ENCODE measurements around the gene RFPL1.
"Not testable (repeated sequence)": the region's sequence is repeated elsewhere in the genome, so short reads cannot be mapped to it uniquely, and the experiment has no call there.

Gene RFPL1

DNA sequence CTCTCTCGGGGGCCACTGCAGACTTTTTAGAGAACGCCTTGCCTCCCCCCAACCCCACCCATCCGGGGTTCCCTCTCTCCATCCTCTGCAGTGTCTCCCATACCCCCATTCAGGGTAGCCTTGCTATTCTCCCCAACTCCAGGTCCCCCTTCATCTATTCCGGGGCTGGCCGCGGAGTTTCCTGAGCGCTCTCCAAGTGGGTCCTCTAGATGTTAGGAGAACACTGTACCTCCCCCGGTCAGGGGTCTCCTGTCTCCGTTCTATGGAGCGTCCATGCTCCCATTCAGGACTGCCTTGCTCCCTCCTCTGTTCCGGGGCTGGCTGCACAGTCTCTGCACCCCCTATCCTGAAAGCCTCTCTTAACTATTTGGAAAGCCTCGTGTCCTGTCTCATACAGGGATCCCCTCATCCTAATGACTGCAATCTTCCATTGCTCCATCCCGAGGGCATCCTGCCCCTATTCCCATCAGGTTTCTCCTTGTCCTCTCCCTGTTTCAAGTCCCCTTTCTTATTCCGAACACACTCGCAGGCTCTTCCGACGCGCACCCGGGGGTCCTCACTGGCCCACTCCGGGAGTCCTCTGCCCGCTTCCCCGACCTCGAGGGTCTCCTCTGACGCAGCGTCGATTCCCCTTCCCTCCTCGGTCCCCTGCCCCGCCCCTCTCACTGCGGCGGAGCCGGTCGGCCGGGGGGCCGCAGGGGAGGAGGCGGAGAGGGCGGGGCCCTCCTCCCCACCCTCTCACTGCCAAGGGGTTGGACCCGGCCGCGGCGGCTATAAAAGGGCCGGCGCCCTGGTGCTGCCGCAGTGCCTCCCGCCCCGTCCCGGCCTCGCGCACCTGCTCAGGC lies 41.3 kb downstream of the RFPL1 start, which contains the start of gene NEFH:
NEFH (plus strand) TSS at position 802 of the 845 bp plus-strand sequence. CDS start 45 bp downstream, outside the sequence.
- DNase-seq, result no peak

DNA sequence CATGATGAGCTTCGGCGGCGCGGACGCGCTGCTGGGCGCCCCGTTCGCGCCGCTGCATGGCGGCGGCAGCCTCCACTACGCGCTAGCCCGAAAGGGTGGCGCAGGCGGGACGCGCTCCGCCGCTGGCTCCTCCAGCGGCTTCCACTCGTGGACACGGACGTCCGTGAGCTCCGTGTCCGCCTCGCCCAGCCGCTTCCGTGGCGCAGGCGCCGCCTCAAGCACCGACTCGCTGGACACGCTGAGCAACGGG lies 41.8 kb downstream of the RFPL1 start:
- no peak for DNase-seq

DNA sequence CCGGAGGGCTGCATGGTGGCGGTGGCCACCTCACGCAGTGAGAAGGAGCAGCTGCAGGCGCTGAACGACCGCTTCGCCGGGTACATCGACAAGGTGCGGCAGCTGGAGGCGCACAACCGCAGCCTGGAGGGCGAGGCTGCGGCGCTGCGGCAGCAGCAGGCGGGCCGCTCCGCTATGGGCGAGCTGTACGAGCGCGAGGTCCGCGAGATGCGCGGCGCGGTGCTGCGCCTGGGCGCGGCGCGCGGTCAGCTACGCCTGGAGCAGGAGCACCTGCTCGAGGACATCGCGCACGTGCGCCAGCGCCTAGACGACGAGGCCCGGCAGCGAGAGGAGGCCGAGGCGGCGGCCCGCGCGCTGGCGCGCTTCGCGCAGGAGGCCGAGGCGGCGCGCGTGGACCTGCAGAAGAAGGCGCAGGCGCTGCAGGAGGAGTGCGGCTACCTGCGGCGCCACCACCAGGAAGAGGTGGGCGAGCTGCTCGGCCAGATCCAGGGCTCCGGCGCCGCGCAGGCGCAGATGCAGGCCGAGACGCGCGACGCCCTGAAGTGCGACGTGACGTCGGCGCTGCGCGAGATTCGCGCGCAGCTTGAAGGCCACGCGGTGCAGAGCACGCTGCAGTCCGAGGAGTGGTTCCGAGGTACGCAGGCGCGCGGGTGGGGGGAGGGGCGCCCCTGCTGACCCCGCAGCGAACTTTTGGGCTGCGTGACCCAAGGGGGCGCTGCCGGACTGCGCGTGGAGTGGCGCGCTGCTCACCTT lies 42.3 kb downstream of the RFPL1 start:
- peak in 2 of 5 experiments; percentile 36 to 80 for DNase-seq

DNA sequence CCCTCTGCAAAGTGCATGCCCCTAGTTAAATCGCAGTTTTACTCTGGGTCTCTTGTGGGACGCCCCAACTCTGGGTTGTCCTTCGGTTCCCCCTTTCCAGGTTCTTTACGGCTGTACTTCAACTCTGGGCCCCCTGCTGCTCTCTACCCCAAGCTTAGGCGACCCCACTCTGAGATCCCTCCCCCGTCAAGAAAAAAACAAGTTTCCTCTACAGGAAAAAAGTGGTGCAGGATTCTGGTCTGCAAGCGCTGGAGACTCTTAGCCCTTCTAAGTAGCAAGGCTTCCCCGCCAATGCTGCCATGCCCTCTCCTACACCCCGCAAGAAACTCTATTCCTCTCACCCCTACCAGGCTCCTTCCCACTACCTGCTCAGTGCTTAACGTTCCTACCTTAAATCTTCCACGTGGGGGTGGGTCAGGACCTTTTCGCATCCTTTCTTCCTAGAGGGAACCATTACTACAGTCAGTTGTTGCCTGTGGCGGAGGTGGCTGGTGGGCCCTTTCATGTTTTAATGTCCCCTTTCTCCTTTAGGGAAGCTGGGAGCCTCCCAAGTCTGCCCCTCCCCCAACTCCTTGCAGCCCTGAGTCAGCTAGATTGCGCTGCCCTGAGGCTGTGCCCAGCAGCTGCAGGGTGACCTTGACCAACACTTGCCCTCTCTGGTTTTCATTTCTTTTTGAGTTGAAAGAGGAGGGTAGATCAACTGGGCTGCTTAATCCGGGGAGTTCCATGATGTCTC lies 43.0 kb downstream of the RFPL1 start:
- DNase-seq, result no peak

DNA sequence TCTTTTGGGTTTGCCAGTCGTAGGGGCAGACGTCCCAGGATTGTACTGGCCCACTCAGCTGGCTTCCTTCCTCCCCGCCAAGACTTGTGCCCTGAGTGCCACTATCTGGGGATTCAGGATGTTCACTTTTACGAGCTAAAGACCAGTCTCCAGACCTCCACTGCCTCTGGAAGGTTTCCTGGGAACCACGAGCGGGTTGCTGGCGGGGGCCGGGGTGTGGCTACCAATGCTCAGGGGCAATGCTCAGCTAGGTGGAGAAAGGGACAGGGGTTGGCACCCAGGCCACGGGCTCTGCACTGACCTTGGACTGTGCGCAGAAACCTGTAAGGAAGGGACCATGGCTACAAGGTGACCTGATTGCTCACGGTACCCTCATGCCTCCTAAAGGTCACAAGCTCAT lies 43.9 kb downstream of the RFPL1 start:
- DNase-seq, result no peak

DNA sequence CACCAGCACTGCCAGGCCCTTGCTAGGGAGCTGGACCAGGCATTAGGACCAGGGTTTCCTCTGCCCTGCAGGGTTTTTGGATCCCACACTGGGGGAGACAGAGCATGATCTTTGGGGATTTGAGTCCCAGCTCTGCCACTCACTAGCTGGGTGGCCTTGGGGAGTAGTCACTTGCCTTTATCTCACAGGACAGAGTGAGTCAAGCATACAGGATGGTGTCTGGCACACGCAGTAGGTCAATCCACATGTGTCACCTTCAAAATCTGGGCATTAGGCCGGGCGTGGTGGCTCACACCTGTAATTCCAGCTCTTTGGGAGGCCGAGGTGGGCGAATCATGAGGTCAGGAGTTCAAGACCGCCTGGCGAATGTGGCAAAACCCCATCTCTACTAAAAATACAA lies 44.3 kb downstream of the RFPL1 start:
- DNase-seq, result no peak

DNA sequence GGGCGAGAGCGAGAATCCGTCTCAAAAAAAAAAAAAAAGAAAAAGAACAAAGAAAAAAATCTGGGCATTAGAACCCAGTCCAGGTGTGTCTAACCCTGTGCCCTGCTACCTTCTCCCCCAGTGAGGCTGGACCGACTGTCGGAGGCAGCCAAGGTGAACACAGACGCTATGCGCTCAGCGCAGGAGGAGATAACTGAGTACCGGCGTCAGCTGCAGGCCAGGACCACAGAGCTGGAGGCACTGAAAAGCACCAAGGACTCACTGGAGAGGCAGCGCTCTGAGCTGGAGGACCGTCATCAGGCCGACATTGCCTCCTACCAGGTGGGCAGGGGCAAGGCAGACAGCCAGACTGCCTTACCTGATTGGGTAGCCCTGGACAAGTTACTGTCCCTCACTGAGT lies 44.9 kb downstream of the RFPL1 start:
- no peak for DNase-seq

DNA sequence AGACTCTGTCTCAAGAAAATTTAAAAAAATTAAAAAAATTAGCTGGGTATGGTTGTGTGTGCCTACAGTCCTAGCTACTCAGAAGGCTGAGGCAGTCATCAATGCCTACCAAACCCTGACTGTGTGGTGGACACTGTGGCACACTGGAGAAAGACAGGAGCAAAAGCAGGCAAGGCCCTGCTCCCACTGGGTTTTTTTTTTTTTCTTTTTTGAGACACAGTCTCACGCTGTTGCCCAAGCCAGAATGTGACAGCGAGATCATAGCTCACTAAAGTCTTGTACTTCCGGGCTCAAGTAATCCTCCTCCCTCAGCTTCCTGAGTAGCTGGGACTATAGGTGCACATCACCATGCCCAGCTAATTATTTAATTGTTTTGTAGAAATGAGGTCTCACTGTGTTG lies 46.3 kb downstream of the RFPL1 start:
- no peak for DNase-seq

DNA sequence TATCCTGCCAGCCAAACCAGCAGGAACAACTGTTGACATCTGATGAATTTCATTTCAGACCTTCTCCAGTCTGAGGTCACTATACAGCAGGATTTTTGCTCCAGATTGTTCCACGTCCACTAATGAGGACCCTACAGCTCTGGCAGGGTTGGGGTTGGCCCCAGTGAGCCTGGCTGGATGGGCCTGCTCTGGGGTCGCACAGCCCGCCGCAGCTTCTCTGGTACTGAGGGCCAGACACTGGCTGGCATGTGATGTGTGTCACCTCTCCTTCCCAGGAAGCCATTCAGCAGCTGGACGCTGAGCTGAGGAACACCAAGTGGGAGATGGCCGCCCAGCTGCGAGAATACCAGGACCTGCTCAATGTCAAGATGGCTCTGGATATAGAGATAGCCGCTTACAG lies 47.1 kb downstream of the RFPL1 start:
- no peak for DNase-seq

DNA sequence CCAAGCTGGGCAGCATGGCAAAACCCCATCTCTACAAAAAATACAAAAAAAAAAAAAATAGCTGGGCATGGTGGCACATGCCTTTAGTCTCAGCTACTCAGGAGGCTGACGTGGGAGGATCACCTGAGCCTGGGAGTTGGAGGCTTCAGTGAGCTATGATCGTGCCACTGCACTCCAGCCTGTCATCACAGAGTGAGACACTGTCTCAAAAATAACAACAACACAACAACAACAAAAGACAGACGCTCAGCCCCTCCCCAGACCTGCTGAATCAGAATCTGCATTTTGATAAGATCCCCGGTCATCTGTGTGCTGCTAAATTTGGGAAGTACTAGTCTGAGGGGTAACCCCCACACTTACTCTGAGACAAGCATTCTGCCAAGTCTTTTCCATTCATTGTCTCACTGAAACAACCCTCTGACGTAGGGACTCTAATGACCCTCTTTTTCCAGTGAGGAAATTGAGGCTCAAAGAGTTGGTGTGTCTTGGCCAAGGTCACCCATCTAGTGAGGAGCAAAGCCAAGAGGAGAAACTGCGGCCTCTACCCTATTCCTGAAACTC lies 49.1 kb downstream of the RFPL1 start:
- DNase-seq, result no peak

DNA sequence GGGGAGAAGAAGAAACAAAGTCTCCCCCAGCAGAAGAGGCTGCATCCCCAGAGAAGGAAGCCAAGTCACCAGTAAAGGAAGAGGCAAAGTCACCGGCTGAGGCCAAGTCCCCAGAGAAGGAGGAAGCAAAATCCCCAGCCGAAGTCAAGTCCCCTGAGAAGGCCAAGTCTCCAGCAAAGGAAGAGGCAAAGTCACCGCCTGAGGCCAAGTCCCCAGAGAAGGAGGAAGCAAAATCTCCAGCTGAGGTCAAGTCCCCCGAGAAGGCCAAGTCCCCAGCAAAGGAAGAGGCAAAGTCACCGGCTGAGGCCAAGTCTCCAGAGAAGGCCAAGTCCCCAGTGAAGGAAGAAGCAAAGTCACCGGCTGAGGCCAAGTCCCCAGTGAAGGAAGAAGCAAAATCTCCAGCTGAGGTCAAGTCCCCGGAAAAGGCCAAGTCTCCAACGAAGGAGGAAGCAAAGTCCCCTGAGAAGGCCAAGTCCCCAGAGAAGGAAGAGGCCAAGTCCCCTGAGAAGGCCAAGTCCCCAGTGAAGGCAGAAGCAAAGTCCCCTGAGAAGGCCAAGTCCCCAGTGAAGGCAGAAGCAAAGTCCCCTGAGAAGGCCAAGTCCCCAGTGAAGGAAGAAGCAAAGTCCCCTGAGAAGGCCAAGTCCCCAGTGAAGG lies 50.9 kb downstream of the RFPL1 start:
- DNase-seq, result not testable (repeated sequence)

DNA sequence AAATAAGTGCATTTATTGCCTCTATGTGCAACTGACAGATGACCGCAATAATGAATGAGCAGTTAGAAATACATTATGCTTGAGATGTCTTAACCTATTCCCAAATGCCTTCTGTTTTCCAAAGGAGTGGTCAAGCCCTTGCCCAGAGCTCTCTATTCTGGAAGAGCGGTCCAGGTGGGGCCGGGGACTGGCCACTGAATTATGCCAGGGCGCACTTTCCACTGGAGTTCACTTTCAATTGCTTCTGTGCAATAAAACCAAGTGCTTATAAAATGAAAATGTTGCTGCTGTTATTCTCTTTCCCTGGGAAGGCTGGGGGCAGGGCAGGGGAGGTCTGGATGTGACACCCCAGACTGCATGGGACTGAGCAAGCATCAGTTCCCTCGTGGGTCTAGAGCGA lies 52.6 kb downstream of the RFPL1 start:
- no peak for DNase-seq

Data from T-helper 2 cell (primary cell).